NCI-H2107 treated with DMSO at 0.1 percent for 48 hours (cell line): Measurements from ENCODE around the gene CUBN.
"Not testable (repeated sequence)": the region's sequence is repeated elsewhere in the genome, so short reads cannot be mapped to it uniquely, and the experiment has no call there.

Experiments
- DNase-seq: peaks from one replicate; lab custom pipeline; 2025; ENCODE audit not compliant: unreplicated experiment; lab: John Stamatoyannopoulos, UW

CUBN gene

GRCh38 chr10:17019696-17020095 is 109.9 kb downstream of the CUBN start:
- DNase-seq: no peak

GRCh38 chr10:17013131-17013983 is 116.3 kb downstream of the CUBN start:
- DNase-seq: not testable (repeated sequence)

GRCh38 chr10:17012731-17013130 is 116.9 kb downstream of the CUBN start:
- DNase-seq: not testable (repeated sequence)

- DNase-seq: no peak
Observed at GRCh38 chr10:17010363-17011145, 119.1 kb downstream of the CUBN start.

GRCh38 chr10:17009212-17009700 is 120.4 kb downstream of the CUBN start:
- no peak for DNase-seq

- no peak for DNase-seq
Observed at GRCh38 chr10:17007418-17007770, 122.2 kb downstream of the CUBN start.

GRCh38 chr10:17006631-17007417 is 122.8 kb downstream of the CUBN start:
- no peak for DNase-seq

- DNase-seq: no peak
Observed at GRCh38 chr10:17005621-17006566, 123.7 kb downstream of the CUBN start.

GRCh38 chr10:17004801-17005380 is 124.7 kb downstream of the CUBN start:
- DNase-seq: no peak

GRCh38 chr10:17003651-17004286 is 125.8 kb downstream of the CUBN start:
- no peak for DNase-seq

- no peak for DNase-seq
Observed at GRCh38 chr10:17003151-17003550, 126.5 kb downstream of the CUBN start.

- DNase-seq: no peak
Observed at GRCh38 chr10:17001961-17002749, 127.5 kb downstream of the CUBN start.

GRCh38 chr10:17001297-17001744 is 128.3 kb downstream of the CUBN start:
- no peak for DNase-seq

- DNase-seq: no peak
Observed at GRCh38 chr10:16999665-17000451, 129.8 kb downstream of the CUBN start.

- no peak for DNase-seq
Observed at GRCh38 chr10:16996530-16996964, 133.1 kb downstream of the CUBN start.

GRCh38 chr10:16995867-16996529 is 133.6 kb downstream of the CUBN start:
- DNase-seq: no peak

- no peak for DNase-seq
Observed at GRCh38 chr10:16993186-16993585, 136.4 kb downstream of the CUBN start.
